LNCaP clone FGC (cell line): ENCODE measurements around the gene UBE2L6.

Experiments used
- DNase-seq: peaks from one replicate; pipeline ENCODE4 v3.0.0-alpha.2; 2011; ENCODE audit warnings: low read depth
- H3K4me3 ChIP-seq: 2 replicates; pipeline ENCODE4 v1.5.1; 2011; ENCODE audit warnings: mild to moderate bottlenecking, low read depth, low read length, control low read depth
- TF ChIP-seq, protein P1 (sequence below): IDR thresholded peaks from 2 replicates; pipeline ENCODE4 v1.5.1; 2012; ENCODE audit warnings: mild to moderate bottlenecking; ENCODE audit not compliant: control insufficient read depth, insufficient read depth; ENCODE audit errors: extremely low read depth

UBE2L6 gene

DNA sequence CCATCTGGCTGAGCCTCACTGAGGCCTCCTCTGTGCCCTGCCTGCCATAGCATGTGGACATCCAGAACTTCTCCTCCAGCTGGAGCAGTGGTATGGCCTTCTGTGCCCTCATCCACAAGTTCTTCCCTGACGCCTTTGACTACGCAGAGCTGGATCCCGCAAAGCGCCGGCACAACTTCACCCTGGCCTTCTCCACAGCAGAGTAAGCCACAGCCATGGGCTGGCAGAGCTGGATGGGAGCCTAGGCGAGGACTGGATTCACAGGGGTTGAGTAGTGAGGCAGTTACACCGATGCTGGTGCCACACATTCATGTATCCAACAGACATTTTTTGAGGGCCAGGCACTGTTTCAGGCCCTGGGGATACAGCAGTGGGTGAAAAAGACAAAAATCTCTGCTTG, 21.0 kb downstream of the UBE2L6 start:
- TF ChIP-seq, protein P1, sequence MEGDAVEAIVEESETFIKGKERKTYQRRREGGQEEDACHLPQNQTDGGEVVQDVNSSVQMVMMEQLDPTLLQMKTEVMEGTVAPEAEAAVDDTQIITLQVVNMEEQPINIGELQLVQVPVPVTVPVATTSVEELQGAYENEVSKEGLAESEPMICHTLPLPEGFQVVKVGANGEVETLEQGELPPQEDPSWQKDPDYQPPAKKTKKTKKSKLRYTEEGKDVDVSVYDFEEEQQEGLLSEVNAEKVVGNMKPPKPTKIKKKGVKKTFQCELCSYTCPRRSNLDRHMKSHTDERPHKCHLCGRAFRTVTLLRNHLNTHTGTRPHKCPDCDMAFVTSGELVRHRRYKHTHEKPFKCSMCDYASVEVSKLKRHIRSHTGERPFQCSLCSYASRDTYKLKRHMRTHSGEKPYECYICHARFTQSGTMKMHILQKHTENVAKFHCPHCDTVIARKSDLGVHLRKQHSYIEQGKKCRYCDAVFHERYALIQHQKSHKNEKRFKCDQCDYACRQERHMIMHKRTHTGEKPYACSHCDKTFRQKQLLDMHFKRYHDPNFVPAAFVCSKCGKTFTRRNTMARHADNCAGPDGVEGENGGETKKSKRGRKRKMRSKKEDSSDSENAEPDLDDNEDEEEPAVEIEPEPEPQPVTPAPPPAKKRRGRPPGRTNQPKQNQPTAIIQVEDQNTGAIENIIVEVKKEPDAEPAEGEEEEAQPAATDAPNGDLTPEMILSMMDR: no peak
- no peak for DNase-seq
- H3K4me3 ChIP-seq: no peak overlapping the region

DNA sequence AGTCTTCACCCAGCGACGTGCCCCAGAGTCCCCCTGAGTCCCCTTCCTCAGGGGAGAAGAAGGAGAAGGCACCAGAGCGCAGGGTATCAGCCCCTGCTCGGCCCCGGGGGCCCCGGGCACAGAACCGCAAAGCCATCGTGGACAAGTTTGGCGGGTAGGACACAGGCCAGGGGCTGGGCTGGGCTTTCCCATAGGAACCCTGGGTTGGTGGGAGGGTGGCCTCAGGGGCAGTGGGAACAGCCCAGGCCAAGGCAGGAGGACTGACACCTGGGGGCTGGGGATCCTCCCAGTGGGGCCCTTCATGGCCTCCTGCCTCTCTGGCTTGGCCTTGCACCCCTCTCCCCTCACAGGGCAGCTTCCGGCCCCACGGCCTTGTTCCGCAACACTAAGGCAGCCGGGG, 21.6 kb downstream of the UBE2L6 start:
- H3K4me3 ChIP-seq: no peak overlapping the region
- no peak for DNase-seq
- TF ChIP-seq, protein P1: no peak

DNA sequence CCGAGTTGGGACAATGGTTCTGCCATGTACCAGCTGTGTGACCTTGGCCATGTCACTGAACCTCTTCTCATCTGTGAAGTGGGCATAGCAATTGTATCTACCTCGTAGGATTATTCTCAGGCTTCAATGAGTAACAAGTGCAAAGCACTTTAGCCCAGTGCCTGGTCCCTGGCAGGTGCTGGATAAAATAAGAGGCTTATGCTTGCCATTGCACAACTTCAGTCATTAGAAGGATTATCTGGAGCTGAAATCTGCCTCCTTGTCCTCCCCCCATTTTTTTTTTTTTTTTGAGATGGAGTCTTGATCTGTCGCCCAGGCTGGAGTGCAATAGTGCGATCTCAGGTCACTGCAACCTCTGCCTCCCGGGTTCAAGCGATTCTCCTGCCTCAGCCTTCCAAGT, 22.9 kb downstream of the UBE2L6 start:
- TF ChIP-seq, protein P1: no peak
- H3K4me3 ChIP-seq: no peak overlapping the region

DNA sequence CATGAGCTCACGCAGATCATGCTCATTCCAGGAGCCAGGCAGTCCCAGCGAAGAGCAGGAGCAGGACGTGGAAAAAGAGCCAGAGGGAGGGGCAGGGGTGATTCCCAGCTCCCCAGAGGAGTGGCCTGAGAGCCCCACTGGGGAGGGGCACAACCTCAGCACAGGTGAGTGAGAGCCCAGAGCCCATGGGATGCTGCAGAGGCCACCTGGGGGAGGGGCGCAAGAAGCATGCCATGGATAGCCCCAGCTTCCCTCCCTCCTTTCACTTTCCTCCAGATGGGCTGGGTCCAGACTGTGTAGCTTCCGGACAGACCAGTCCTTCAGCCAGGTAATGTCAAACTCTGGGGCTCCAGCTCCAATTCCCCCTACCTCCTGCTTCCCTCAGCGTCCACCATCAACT, 23.9 kb downstream of the UBE2L6 start:
- TF ChIP-seq, protein P1: no peak
- no peak for DNase-seq
- H3K4me3 ChIP-seq: no peak overlapping the region

More for the DNA sequence above, 22.9 kb downstream of the UBE2L6 start:
- no peak for DNase-seq

DNA sequence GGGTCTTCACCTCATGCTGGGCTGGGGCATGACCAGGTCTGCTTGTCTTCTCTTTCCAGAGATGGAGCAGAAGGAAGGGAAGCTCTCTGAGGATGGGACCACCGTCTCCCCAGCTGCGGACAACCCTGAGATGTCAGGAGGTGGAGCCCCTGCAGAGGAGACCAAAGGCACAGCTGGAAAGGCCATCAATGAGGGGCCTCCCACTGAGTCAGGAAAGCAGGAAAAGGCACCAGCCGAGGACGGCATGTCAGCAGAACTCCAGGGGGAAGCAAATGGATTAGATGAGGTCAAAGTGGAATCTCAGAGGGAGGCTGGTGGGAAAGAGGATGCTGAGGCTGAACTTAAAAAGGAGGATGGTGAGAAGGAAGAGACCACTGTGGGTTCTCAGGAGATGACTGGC, 24.9 kb downstream of the UBE2L6 start:
- H3K4me3 ChIP-seq: no peak overlapping the region
- TF ChIP-seq, protein P1: no peak

DNA sequence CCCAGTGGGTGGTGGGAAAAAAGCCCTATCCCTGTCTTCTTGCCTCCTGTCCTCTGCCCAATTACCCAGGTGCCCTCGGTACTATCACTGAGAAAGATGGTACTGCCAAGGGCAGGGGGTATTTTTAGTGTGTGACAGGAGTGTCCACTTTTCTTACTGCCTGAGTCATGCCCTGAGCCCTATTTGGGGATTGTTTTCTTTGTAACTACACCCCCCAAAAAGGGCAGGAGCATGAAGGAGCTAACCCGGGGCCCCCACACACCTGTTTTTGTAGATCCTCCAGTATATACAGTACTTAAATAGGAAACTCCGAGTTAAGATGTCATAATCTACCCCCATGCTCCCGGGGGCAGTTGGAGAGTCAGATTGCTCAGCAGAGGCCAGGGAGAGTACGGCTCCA, 26.3 kb downstream of the UBE2L6 start:
- no peak for DNase-seq

More for the DNA sequence above, 24.9 kb downstream of the UBE2L6 start:
- DNase-seq: no peak

DNA sequence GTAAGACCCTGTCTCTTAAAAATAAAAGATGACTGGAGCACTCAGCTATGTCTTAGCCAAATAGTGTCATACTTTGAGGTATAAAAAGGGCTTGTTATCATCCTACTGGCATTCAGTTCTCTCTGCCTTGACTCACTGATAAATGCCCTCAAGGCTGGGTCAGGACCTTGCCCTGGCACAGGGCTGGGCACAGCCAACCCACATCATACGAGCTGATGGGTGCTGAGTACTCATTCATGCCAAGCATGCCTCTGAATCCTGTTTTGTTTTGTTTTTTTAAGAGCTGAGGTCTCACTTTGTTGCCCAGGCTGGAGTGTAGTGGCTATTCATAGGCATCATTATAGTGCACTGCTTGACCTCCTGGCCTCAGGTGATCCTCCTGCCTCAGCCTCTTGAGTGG, 28.1 kb downstream of the UBE2L6 start:
- DNase-seq: no peak
- H3K4me3 ChIP-seq: no peak overlapping the region
- TF ChIP-seq, protein P1: no peak

More for the DNA sequence above, 26.3 kb downstream of the UBE2L6 start:
- TF ChIP-seq, protein P1: no peak
- no peak overlapping the region for H3K4me3 ChIP-seq
